DMS114 treated with DMSO at 0.1 percent for 48 hours (cell line): ENCODE measurements around the gene ALS2.

ENCODE experiments used
- DNase-seq: peaks from one replicate; lab custom pipeline; 2025; ENCODE audit not compliant: unreplicated experiment; lab: John Stamatoyannopoulos, UW

Gene ALS2

DNA sequence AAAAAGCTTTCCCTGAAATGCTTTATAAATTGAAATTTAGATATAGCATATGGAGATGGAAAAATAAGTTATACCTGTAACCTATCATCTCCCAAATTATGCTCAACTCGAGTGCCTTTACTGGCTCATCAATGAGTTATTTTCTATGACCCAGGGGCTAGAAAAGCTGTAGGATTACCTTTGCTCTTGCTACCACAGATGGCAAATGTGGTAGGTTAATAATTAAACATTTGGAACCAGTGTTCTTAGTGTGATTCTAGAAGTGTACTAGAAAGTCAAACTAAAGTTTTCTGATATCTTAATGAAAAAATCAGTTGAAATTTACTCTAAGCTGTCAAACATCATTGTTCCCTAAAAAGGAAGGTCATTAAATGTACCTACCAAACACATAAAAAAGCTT lies 22.5 kb downstream of the ALS2 start:
- no peak for DNase-seq

GRCh38 chr2:201754717-201755415 lies 25.9 kb downstream of the ALS2 start:
- no peak for DNase-seq

GRCh38 chr2:201751566-201751965 lies 29.2 kb downstream of the ALS2 start:
- DNase-seq = no peak

- DNase-seq = no peak
Measured at GRCh38 chr2:201746551-201746950, 34.2 kb downstream of the ALS2 start.

DNA sequence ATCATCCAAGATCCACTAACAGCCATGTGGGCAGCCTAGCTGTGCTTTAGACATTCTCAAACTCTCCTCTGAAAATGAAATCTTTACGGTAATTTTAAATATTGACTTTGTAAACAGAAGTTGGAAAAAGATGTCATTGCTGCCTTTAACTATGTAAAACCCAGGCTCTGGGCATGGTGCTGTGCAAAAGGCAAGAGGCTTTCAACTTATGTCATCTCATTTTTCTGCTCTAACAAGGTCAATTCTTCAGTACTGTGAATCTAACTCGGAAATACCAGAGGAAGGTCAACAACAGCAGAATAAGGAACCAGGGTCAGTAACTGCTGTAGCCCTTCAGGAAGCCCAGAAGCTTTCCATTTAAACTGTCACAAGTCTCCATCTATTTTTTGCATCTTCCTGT lies 45.2 kb downstream of the ALS2 start:
- no peak for DNase-seq

- DNase-seq = no peak
Measured at GRCh38 chr2:201734111-201734510, 46.6 kb downstream of the ALS2 start.

DNA sequence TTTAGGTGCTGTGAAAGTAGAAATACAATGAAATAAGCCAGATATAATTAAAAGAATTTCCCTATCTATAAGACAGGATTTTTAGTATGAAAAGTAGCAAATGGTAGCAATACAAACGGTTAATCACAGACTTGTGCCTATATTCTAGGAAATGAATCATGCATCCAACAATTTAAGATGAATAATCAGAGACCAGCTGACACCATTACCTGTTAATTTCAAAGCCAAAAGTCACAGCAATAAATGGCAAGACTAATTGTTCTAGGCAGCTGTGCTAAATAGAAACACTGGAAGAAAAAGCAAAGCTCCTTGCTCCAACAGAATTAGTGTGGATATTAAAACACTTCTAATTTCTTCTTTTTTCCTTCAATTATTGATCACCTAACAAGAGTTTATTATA lies 47.2 kb downstream of the ALS2 start:
- no peak for DNase-seq

GRCh38 chr2:201730651-201731285 lies 50.0 kb downstream of the ALS2 start:
- DNase-seq = no peak

- DNase-seq = no peak
Measured at GRCh38 chr2:201715459-201715858, 65.3 kb downstream of the ALS2 start.

DNA sequence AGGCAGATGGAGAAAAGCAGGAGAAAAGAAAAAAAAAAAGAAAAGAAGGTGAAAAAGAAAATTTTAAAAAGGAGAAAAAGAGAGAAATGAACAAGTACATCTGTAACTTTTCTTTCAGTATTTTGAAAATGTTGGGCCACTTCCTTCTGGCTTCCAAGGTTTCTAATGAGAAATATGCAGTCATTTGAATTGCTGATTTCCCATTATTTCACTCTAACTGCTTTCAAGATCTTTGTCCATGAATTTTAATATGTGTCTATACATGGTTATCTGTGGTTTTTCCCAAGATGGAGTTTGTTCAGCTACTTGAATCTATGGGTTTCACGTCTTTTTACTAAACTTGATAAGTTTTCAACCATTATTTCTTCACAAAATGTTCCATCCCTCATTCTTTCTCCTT lies 68.0 kb downstream of the ALS2 start:
- DNase-seq = no peak

- DNase-seq = no peak
Measured at GRCh38 chr2:201709747-201710146, 71.0 kb downstream of the ALS2 start.

DNA sequence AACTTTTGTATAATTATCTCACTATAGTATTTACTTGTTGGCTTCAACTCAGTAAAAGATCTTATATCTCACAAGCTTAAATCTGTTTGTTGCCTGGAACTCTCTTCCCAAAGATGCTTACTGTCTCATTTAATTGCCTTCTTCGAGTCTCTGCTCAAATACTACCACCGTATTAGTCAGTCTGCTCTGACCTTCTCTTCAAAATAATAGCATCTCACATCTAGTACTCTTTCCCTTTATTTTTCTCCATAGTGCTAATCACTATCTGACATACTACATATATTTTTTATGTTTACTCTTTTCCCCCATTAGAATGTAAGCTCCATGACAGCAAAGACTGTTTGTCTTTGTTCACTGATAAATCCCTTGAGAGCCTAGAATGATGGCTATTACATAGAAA lies 71.7 kb downstream of the ALS2 start:
- DNase-seq = no peak

DNA sequence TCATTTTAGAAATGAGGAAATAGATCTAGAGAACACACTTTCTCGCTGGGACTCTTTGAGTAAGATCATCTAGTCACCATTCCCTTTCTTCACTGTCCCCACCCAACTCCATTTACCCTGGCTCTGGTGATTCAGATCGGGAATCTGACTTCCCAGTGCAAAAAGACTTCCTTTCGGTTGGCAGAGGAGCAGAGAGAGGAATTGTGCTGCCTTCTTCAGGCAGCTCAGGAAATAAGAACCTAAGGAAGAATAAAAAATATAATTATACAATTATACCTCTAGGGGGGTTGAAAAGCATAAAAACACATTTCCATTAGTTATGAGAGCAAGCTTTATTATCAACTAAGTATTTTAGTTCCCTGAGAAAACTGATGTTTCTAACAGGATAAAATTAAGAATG lies 73.0 kb downstream of the ALS2 start:
- no peak for DNase-seq

DNA sequence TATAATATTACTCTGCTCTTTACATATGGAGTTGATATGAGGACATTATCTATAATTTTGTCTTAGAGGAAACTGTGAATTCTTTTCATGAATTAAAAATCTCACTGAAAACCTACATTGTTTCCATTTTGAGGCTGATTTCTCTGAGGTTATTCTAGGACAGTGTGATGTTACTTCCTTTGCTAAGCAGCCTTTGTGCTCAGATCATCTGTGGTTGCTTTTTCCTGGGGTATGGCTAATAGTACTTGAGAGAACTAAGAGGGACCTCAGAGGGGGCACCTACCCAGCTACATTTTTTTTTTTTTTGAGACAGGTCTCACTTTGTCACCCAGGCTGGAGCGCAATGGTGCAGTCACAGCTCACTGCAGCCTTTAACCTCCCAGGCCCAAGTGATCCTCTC lies 73.6 kb downstream of the ALS2 start:
- DNase-seq = no peak

DNA sequence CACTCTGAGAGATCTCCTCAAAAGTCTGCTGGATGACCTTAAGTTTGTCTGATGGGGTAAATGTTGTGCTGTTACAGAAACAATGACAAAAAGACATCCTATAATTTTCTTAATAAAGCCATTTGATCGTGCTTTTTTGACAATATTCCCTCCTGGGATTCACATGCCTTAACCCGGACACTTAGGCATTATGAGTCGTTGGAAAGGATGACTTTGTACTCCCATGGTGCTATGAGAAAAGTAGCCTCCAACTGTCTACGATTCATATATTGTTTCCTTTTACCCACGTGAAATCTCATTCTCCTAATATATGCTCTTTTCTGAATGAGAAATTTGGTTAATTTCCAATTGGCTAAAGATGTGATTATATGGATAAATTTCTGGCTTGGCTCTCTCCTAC lies 76.2 kb downstream of the ALS2 start:
- DNase-seq = no peak

GRCh38 chr2:201701646-201702045 lies 79.1 kb downstream of the ALS2 start:
- no peak for DNase-seq

- DNase-seq = no peak
Measured at GRCh38 chr2:201699416-201699815, 81.3 kb downstream of the ALS2 start.

GRCh38 chr2:201698588-201699226 lies 82.0 kb downstream of the ALS2 start, which contains the start of gene MPP4:
MPP4 (minus strand) TSS chr2:201698644; CDS start chr2:201693954, 4,690 bp downstream.
- no peak for DNase-seq

GRCh38 chr2:201697899-201698298 lies 82.8 kb downstream of the ALS2 start:
- DNase-seq = no peak

- no peak for DNase-seq
Measured at GRCh38 chr2:201696151-201696659, 84.5 kb downstream of the ALS2 start.

GRCh38 chr2:201685156-201685555 lies 95.6 kb downstream of the ALS2 start:
- DNase-seq = no peak

- DNase-seq = no peak
Measured at GRCh38 chr2:201680743-201681142, 100.0 kb downstream of the ALS2 start.
